HepG2 (cell line): ENCODE results near the gene PRSS23. TPM values are rescaled to one million over a fixed set of nuclear protein-coding genes. Genes with fewer than 3 reads are reported as not detected.
"Not testable (repeated sequence)": the region's sequence is repeated elsewhere in the genome, so short reads cannot be mapped to it uniquely, and the experiment has no call there.

Experiments used
- ATAC-seq: fragments of 200-7000 bp; cut with Tn5 transposase; 3 replicates; pipeline ENCODE4 v1.9.1; 2020; ENCODE audit warnings: mild to moderate bottlenecking, moderate library complexity
- BruUV-seq: library from RNA; stranded (reverse); fragments of 400-500 nt; replicated peaks from 2 replicates; lab custom pipeline; 2021; lab: Mats Ljungman, UMichigan
- CTCF ChIA-PET: fragments of 300-600 bp; formaldehyde crosslinking; extraction: SDS; loops from one replicate; lab custom pipeline; 2021; ENCODE audit warnings: low total read pairs, inconsistent platforms, low intra/inter-chr PET ratio; lab: Yijun Ruan, JAX
- POLR2A ChIA-PET: fragments of 350-600 bp; sonication (Branson Sonifier 250); formaldehyde crosslinking; loops from one replicate; lab custom pipeline; 2020; ENCODE audit warnings: antibody characterized with exemption, inconsistent platforms; lab: Yijun Ruan, JAX
- DNase-seq: peaks from one replicate; pipeline ENCODE4 v3.0.0-alpha.2; 2015; ENCODE audit warnings: low spot score
- FAIRE-seq: peaks from 3 replicates; lab custom pipeline; 2011; peaks lifted over from hg19 to GRCh38; lab: Jason Lieb, UNC
- H2AFZ ChIP-seq: one replicate; pipeline ENCODE4 v1.6.1; 2011; ENCODE audit warnings: low read length, inconsistent platforms
- H3K27ac ChIP-seq: fragments of 300-600 bp; 3 replicates; pipeline ENCODE4 v1.8.0; 2011; ENCODE audit warnings: mixed run types, mild to moderate bottlenecking, mixed read lengths, low read length, inconsistent platforms; ENCODE audit not compliant: insufficient read depth; ENCODE audit errors: extremely low read length
- H3K27me3 ChIP-seq, 2 experiments: fragments of 200-600 bp in 1 of 2; 2 replicates in 1 of 2; 3 replicates in 1 of 2; pipeline versions ENCODE4 v1.6.0 to v1.8.0; 2011; ENCODE audit warnings: low read length in 2 of 2, mild to moderate bottlenecking in 2 of 2, moderate library complexity in 2 of 2, inconsistent platforms in 1 of 2; ENCODE audit not compliant: insufficient read depth in 2 of 2, control insufficient read depth in 1 of 2
- H3K36me3 ChIP-seq, 2 experiments: fragments of 200-600 bp in 1 of 2; replicated peaks in 1 of 2; 2 replicates in 1 of 2; 3 replicates in 1 of 2; pipeline versions ENCODE4 v1.5.1 to v1.8.0; 2011; ENCODE audit warnings: low read length in 2 of 2, inconsistent platforms in 1 of 2; ENCODE audit not compliant: insufficient read depth in 2 of 2, control insufficient read depth in 1 of 2
- H3K4me1 ChIP-seq: 2 replicates; pipeline ENCODE4 v1.5.1; 2012; ENCODE audit warnings: low read length, inconsistent platforms; ENCODE audit not compliant: insufficient read depth
- H3K4me2 ChIP-seq: 2 replicates; pipeline ENCODE4 v1.6.0; 2011; ENCODE audit warnings: low read depth, low read length, inconsistent platforms
- H3K4me3 ChIP-seq, 3 experiments: fragments of 200-600 bp in 1 of 3; sonication (generic), shearing (Covaris generic) in 1 of 3; replicated peaks in 1 of 3; 2 replicates each; pipeline ENCODE4 v1.5.1; 2011 to 2016; ENCODE audit warnings: low read length in 3 of 3, inconsistent platforms in 2 of 3, low read depth in 2 of 3, mild to moderate bottlenecking in 2 of 3, control low read depth in 1 of 3, mixed read lengths in 1 of 3; ENCODE audit not compliant: insufficient read depth in 1 of 3
- H3K79me2 ChIP-seq: one replicate; pipeline ENCODE4 v1.6.1; 2011; ENCODE audit warnings: low read length, inconsistent platforms; ENCODE audit not compliant: insufficient read depth
- H3K9ac ChIP-seq: 2 replicates; pipeline ENCODE4 v1.6.0; 2011; ENCODE audit warnings: mild to moderate bottlenecking, low read depth, low read length, inconsistent platforms; ENCODE audit not compliant: insufficient read depth
- H3K9me3 ChIP-seq: 2 replicates; pipeline ENCODE4 v1.5.1; 2012; ENCODE audit warnings: mild to moderate bottlenecking, low read length
- H4K20me1 ChIP-seq: 2 replicates; pipeline ENCODE4 v1.6.0; 2011; ENCODE audit warnings: inconsistent platforms, mild to moderate bottlenecking, low read length, moderate library complexity; ENCODE audit not compliant: insufficient read depth
- KDM2A ChIP-seq: sonication (generic); formaldehyde crosslinking; IDR thresholded peaks from 2 replicates; pipeline ENCODE4 v1.4.0; 2020; ENCODE audit warnings: low read depth, missing genetic modification reagents, borderline replicate concordance
- NFE2 ChIP-seq: sonication (generic); formaldehyde crosslinking; IDR thresholded peaks from 2 replicates; pipeline ENCODE4 v1.4.0; 2020; ENCODE audit warnings: missing genetic modification reagents
- NONO ChIP-seq, 2 experiments: fragments of 450-650 bp in 1 of 2; sonication (generic) in 1 of 2; formaldehyde crosslinking in 1 of 2; IDR thresholded peaks in 1 of 2; conservative IDR thresholded peaks in 1 of 2; 2 replicates each; pipeline versions ENCODE4 v1.6.1 to v1.8.0; 2017 to 2022; ENCODE audit warnings: mild to moderate bottlenecking in 1 of 2, missing genetic modification reagents in 1 of 2, moderate library complexity in 1 of 2
- SMC3 ChIP-seq: IDR thresholded peaks from 2 replicates; pipeline ENCODE4 v1.6.1; 2011; ENCODE audit warnings: low read length, improper control_type of control experiment
- TOE1 ChIP-seq: sonication (generic); formaldehyde crosslinking; IDR thresholded peaks from 2 replicates; pipeline ENCODE4 v1.4.0; 2020; ENCODE audit warnings: mild to moderate bottlenecking, missing genetic modification reagents
- ZNF10 ChIP-seq: sonication (generic); formaldehyde crosslinking; IDR thresholded peaks from 2 replicates; pipeline ENCODE4 v1.4.0; 2020; ENCODE audit warnings: mild to moderate bottlenecking, low read depth, missing genetic modification reagents, borderline replicate concordance
- ZNF468 ChIP-seq: sonication (generic); formaldehyde crosslinking; IDR thresholded peaks from 2 replicates; pipeline ENCODE4 v1.8.0; 2022; ENCODE audit warnings: mild to moderate bottlenecking, moderate library complexity, missing genetic modification reagents
- WGBS: methylation state at CpG from one replicate; pipeline ENCODE4 v1.1.6; 2017; ENCODE audit warnings: low lambda C conversion rate; 5-methylcytosine and 5-hydroxymethylcytosine counted together
- in situ Hi-C: cut with HindIII; loops from 2 replicates; pipeline ENCODE4 v1.10.0; 2017; ENCODE audit warnings: low pct_unique_long_range_greater_than_20kb; ENCODE audit not compliant: extremely low pct_ligation_motif_present
- intact Hi-C: fragments of 100-400 bp; cut with micrococcal nuclease; formaldehyde crosslinking; loops from one replicate; pipeline ENCODE4 v1.10.0; 2022; ENCODE audit not compliant: unreplicated experiment
- polyA plus RNA-seq, 8 experiments: library from polyadenylated mRNA; depleted of rRNA in 3 of 8; stranded (reverse) in 7 of 8; unstranded in 1 of 8; fragments of >200 nt; fragmentation: Illumina TruSeq in 4 of 8; extraction: Trizol in 4 of 8; gene quantifications; 2 replicates each; pipeline versions ENCODE4 v1.2.1 to v1.2.3, GENCODE V29; 2011 to 2016; ENCODE audit warnings: low read depth in 4 of 8, missing spikeins in 1 of 8, mixed read lengths in 1 of 8; ENCODE audit not compliant: insufficient read depth in 1 of 8
- total RNA-seq, 5 experiments: library from RNA; depleted of rRNA; stranded (reverse); fragments of >200 nt; fragmentation: Illumina TruSeq; extraction: Trizol; gene quantifications; 2 replicates each; pipeline ENCODE4 v1.2.3, GENCODE V29; 2016; ENCODE audit warnings: low read depth in 1 of 5

PRSS23 gene
- total and polyA plus RNA-seq, 2 of the 13 experiments (the other 11 are each of a cell fraction or from before 2014, with no cell fraction given), result 0.20 to 0.30 TPM

GRCh38 chr11:86818462-86819192 lies 18.3 kb downstream of the PRSS23 start (continued):
- TF ChIP-seq NONO (IDR thresholded peaks at IDR 0.05) (no peak), NONO (CRISPR knock-in tag; conservative IDR thresholded peaks at IDR 0.05) (no peak), SMC3 (peak; percentile 72), KDM2A (no peak), TOE1 (CRISPR knock-in tag) (no peak), ZNF10 (no peak), ZNF468 (no peak), NFE2 (no peak)

- H4K20me1 ChIP-seq, H3K79me2 ChIP-seq, H3K36me3 ChIP-seq, H3K4me1 ChIP-seq, H3K27me3 ChIP-seq, CTCF ChIA-PET, BruUV-seq, intact Hi-C loops, H2AFZ ChIP-seq, H3K27ac ChIP-seq, ATAC-seq, H3K9me3 ChIP-seq, H3K9ac ChIP-seq, H3K4me2 ChIP-seq, H3K4me3 ChIP-seq, DNase-seq, POLR2A ChIA-PET, FAIRE-seq: not testable (repeated sequence)
- WGBS, result 98% methylated on average over 3 of the region's 3 CpGs
- in situ Hi-C loops, result loop anchor here (25.0 kb wide), 1 partner anchor 462 kb away; the partner anchor contains the start of gene CCDC81
Observed at GRCh38 chr11:86824139-86824538, 23.8 kb downstream of the PRSS23 start.

DNA sequence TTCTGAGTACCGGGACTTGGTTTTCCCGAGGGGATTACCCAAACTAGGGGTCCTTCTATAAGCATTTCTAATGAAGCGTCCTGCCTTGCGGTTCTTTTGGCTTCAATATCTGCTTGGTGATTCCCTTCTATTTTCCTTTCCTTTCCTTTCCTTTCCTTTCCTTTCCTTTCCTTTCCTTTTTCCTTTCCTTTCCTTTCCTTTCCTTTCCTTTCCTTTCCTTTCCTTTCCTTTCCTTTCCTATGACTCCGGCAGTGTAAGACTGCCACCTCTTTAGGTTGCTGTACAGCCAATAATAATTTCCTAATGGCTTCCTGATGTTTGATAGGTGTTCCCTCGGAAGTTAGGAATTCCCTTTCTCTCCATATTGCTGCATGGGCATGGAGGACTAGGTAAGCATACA lies 34.0 kb downstream of the PRSS23 start:
- CTCF ChIA-PET, in situ Hi-C loops, H3K4me1 ChIP-seq, H3K9me3 ChIP-seq, H3K79me2 ChIP-seq, H3K27me3 ChIP-seq, H3K36me3 ChIP-seq, H4K20me1 ChIP-seq, ATAC-seq, H3K9ac ChIP-seq, DNase-seq, H3K4me3 ChIP-seq, H2AFZ ChIP-seq, H3K27ac ChIP-seq, FAIRE-seq, H3K4me2 ChIP-seq, intact Hi-C loops, BruUV-seq, POLR2A ChIA-PET: not testable (repeated sequence)
- WGBS, result 48% methylated on average over 6 of the region's 6 CpGs

- FAIRE-seq, DNase-seq, H3K4me1 ChIP-seq, H3K27me3 ChIP-seq, H3K36me3 ChIP-seq, BruUV-seq, in situ Hi-C loops, H3K4me3 ChIP-seq, H3K4me2 ChIP-seq, POLR2A ChIA-PET, H4K20me1 ChIP-seq, intact Hi-C loops, H3K79me2 ChIP-seq, ATAC-seq, H2AFZ ChIP-seq, H3K9me3 ChIP-seq, H3K27ac ChIP-seq, CTCF ChIA-PET, H3K9ac ChIP-seq: not testable (repeated sequence)
- 25% methylated on average over 4 of the region's 4 CpGs for WGBS
Observed at GRCh38 chr11:86844762-86845508, 44.6 kb downstream of the PRSS23 start.
